Skin epidermis (tissue), 12 donors: Measurements from ENCODE around the gene TMEM229B.
A peak's percentile ranks its signal among the peaks of the same experiment; 100 is the strongest.

Source experiments
- H3K27ac ChIP-seq, 21 experiments: fragments of 200-600 bp; sonication (generic) in 11 of 21; one replicate each; pipeline ENCODE4 v1.5.0; 2020; ENCODE audit warnings: mild to moderate bottlenecking in 3 of 21, inconsistent platforms in 2 of 21, moderate library complexity in 2 of 21
- H3K4me3 ChIP-seq, 7 experiments: fragments of 200-600 bp; sonication (generic) in 2 of 7; one replicate each; pipeline ENCODE4 v1.5.0; 2020; ENCODE audit warnings: inconsistent platforms in 2 of 7, mild to moderate bottlenecking in 2 of 7, moderate library complexity in 1 of 7

Gene TMEM229B

DNA sequence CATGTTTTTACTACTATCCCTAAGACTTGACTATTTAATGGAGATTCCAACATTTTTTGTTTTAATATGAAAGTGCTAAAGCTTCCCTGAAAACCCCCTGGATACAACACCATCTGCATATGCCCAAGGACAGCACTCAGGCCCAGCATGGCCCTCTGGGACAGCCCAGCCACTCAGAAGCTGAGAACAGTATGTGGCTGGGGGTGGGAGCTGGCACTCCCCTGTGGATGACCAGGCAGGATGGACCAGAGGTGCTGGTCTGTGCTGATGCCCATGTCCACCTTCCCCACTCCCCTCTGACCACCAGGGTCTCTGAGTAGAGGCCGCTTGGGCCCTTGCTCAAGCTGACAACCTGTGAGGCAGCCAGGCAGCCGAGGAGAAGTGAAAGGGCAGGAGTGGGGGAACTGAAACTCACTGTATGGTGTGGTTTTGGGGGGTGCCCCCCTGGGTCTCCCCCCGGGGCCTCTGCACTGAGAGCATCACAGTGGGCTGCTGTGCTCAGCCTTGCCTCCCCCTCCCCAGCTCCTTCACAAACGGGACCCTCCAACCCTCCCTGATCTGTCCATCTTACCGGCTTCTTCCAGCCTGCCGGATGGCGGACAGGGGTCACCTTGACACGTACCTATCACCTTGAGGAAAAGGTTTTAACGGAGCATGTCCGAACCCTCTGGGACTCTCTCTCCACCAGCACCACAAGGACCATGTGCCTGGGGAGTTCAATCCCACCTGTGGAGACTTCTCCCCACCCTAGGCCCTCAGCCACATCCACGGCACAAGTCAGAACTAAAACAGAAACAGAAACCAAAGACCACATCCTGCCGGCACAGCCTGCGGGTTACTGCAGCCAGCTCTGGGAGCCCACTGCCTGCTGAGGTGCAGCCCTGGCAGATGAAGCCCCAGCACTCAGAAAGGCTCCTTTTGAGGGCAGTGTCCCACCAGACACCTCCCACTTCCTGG lies at the start of gene TMEM229B:
Gene TMEM229B, minus strand, starts transcription at position 785 of the 957 bp plus-strand sequence. CDS start 14,798 bp downstream, outside the sequence.
- Histone ChIP-seq H3K27ac (peak within 1 kb of the TSS in 19 of 21 experiments; percentile 5 to 95 (median 74)), H3K4me3 (peak within 1 kb of the TSS; percentile 1 to 38 (median 29))

GRCh38 chr14:67537736-67538135 lies 49.2 kb upstream of the TMEM229B start:
- Histone ChIP-seq H3K4me3 (no peak overlapping the region), H3K27ac (peak overlapping the region in 1 of 21 experiments; percentile 72)

- H3K27ac ChIP-seq, result no peak overlapping the region
- H3K4me3 ChIP-seq, result no peak overlapping the region
These were observed 47.6 kb upstream of the TMEM229B start for GRCh38 chr14:67536087-67536486.

- Histone ChIP-seq H3K27ac (peak overlapping the region in 9 of 21 experiments; percentile 48 to 82 (median 75)), H3K4me3 (peak overlapping the region; percentile 44 to 80 (median 50))
These were observed 45.2 kb upstream of the TMEM229B start for GRCh38 chr14:67533754-67534085.

DNA sequence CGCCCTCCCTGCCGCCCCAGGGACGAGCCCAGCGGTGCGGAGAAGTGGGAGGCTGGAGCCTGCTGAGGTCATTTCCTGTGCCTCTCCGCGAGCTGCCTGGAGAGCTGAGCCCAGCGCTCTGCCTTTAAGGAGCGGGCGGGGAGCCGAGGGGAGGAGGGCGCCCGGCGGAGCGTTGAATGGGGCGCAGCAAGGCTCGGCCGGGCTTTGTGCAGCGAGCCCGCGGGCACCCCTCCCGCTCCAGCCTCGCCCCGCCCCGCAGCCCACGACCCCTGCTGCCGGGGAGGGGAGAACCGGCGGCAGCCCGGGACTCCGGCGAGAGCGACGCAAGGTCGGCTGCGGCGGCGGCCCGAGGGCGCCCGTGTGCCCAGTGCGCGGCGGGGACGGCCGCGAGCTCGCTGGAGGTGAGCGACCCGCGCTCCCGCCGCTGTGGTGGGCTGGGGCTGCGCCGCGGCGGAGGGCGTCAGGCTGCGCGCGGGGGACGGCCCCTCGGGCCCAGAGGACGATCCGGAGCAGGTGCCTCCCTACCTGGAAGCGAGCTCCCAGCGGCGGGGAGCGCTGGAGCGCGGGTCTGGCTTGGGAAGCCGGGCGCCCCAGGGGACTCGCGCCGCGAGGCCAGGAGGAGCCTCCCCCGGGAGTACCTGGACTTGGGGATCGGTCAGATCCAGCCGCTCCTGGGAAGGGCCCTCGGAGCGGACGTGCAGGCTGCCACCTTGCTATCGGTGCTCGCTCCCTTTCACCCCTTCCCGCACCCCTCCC lies 44.7 kb upstream of the TMEM229B start, which contains the start of gene PLEKHH1:
Gene PLEKHH1, plus strand, starts transcription at position 293 of the 756 bp plus-strand sequence. CDS start 8,578 bp downstream, outside the sequence.
- Histone ChIP-seq H3K27ac (peak within 1 kb of the TSS in 17 of 21 experiments; percentile 20 to 82 (median 60)), H3K4me3 (peak within 1 kb of the TSS; percentile 44 to 80 (median 50))

DNA sequence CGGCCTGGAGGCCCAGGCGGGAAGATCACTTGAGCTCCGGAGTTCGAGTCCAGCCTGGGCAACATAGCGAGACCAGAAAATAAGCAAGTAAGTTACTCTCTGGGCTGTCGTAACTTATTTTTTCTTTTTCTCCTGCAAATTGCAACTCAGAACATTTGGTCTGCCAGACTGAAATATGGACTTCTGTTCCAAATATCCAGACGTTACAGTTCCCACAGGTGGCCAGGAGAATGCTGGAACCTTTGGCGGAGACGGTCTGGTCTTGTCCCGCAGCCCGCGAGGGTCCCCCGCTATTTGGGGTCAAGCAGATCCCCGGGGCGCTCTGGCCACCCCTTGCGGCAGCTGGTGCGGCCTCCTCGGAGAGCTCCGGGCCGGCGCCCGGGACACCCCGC lies 44.1 kb upstream of the TMEM229B start:
- Histone ChIP-seq H3K27ac (peak overlapping the region in 17 of 21 experiments; percentile 20 to 82 (median 60)), H3K4me3 (peak overlapping the region; percentile 44 to 80 (median 50))

DNA sequence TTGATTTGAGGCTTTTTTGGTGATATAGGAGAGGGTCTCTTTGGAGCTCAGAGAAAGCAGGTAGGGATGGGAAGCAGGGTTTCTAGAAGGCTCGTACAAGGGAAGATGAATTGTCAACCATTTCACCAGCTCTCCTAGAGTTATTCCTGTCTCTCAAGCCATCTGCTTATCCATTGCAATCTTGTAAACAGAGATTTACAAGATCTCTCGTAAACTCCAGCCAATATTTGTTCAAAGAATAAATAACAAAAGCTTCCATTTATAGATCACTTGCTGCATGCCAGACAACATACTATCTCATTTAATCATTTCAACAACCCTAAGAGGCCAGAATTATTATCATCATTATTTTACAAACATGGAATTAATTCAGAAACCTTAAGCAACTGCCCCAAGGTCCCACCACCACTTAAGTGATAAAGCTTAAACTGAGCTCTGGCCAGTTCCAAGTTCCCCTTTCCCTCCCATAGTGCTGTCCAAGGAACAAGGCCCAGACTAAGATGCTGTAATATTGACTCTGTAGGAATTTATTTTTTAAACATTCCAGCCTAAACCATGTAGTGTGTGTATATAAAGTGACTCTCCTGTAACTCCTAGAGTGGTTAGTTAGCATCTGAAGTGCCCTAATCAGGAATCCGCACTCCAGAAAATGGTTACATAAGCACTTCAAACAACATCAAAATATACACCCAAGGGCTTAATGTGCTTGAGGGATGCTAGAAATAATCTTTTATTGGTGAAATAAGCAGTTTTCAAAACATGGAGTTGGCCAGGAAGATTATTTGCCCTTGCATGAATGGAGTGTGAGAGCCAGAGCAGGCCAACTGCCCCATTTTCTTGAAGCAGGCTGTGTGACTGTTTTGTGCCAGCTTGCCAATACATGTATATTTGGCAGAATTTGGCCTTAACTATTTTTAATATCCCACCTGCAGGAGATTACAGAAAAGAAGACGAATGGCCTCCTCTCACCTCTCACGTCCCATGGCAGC lies 41.7 kb upstream of the TMEM229B start:
- Histone ChIP-seq H3K4me3 (no peak overlapping the region), H3K27ac (no peak overlapping the region)

DNA sequence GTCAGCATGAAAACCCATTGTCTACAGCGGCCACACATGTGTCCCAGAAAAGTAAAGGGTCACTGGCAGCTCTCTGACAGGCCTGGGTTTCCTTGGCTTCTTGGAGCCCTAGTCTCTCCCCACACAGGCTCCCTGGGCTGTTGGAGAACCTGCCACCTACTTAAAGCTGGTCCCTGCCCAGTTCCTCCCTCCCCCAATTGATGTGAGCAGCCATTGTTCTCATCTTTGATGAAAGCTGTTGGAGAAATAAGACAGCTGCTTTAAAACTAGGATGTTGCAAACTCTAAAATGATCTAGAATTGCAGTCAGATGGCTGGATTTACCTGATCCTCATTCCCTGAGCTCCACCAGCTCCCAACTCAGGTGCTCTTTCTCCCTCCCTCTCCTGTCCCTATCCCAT lies 39.8 kb upstream of the TMEM229B start:
- H3K27ac ChIP-seq, result no peak overlapping the region
- H3K4me3 ChIP-seq, result no peak overlapping the region

DNA sequence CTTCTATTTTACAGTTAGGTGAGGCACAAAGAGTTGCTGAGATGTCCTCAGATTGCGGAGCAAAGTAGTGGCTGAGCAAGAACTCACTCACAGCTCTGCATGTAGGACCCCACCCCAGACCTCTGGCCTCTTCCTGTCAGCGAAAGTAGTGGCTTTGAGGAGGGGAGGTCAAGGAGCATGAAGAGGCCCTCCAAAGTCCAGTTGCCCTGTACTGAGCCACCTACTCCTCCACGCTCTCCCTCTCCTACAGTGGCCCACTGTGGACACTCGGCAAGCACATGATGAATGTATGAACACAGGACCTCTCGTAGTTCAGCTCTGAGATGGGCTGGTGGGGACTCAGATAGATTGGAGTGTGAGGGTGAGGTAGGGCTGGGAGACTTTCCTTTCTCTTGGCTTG lies 39.2 kb upstream of the TMEM229B start:
- Histone ChIP-seq H3K27ac (no peak overlapping the region), H3K4me3 (no peak overlapping the region)

GRCh38 chr14:67526676-67527459 lies 38.3 kb upstream of the TMEM229B start:
- Histone ChIP-seq H3K27ac (no peak overlapping the region), H3K4me3 (no peak overlapping the region)

- Histone ChIP-seq H3K4me3 (no peak overlapping the region), H3K27ac (no peak overlapping the region)
These were observed 37.7 kb upstream of the TMEM229B start for GRCh38 chr14:67526181-67526580.

DNA sequence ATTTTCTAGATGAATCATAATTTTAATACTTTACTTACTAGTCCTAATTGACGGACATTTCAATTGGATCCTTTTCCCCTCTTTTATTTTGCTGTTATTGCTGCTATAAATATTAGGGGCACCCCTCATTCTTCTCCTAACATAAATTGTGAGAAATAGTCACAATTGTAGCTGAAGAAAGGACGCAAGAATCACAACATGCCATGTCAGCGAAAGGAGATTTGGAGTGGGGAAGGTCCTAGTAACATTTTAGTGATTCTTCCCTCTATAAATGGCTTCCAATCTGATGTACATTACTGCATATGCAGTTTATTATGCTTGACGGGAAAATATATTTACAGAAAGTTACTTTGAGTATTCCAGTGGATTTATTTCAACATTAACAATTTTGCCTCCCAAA lies 36.9 kb upstream of the TMEM229B start:
- Histone ChIP-seq H3K4me3 (no peak overlapping the region), H3K27ac (no peak overlapping the region)

GRCh38 chr14:67524634-67524963 lies 36.1 kb upstream of the TMEM229B start:
- Histone ChIP-seq H3K4me3 (no peak overlapping the region), H3K27ac (no peak overlapping the region)

GRCh38 chr14:67523764-67524633 lies 35.5 kb upstream of the TMEM229B start:
- Histone ChIP-seq H3K27ac (no peak overlapping the region), H3K4me3 (no peak overlapping the region)

DNA sequence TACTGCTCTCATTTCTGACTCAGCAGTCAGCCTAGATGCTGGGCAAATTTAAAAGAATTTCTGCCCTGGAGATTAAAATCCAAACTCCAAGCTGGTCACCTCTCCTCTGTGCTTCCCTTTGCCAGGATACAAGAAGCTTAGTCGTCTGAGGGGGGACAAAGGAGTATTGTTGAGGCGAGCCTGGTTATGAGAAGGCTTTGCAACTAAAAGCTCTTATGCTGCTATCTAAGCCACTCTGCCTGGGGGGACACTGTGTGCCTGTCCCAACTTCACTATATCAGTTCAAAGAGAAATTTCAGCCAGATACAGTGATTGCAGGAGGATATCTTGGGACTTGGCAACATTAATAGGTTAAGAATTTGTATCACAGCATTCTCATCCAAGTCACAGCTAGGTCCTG lies 33.7 kb upstream of the TMEM229B start:
- H3K27ac ChIP-seq, result no peak overlapping the region
- no peak overlapping the region for H3K4me3 ChIP-seq

- H3K27ac ChIP-seq, result no peak overlapping the region
- no peak overlapping the region for H3K4me3 ChIP-seq
These were observed 32.0 kb upstream of the TMEM229B start for GRCh38 chr14:67520482-67520881.

- H3K4me3 ChIP-seq, result no peak overlapping the region
- no peak overlapping the region for H3K27ac ChIP-seq
These were observed 30.9 kb upstream of the TMEM229B start for GRCh38 chr14:67519406-67519805.

DNA sequence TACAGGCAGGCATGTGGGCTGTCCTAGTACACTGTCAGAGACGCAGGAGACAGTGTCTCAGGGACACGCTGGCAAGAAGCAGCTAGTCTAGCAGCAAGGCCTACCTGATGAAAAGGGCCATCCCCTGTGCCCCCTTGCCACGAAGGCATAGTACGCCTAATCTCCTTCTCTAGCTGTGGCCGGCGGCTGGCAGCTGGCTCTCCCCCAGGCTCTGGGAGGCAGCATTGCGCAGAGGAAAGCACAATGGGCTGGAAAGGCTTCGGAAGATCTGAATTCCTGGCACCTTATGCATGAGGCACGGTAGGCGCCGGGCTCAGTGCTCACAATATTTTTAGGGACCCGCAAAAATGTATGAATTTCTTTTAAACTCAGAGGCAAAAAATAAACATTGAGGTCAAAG lies 28.6 kb upstream of the TMEM229B start:
- Histone ChIP-seq H3K4me3 (no peak overlapping the region), H3K27ac (no peak overlapping the region)
